GM23248 (cell line): ENCODE measurements around the gene TMEM37.

ENCODE experiments used
- EZH2 ChIP-seq: fragments of 200-600 bp; sonication (generic); IDR thresholded peaks from 2 replicates; pipeline ENCODE4 v1.6.1; 2018; ENCODE audit warnings: antibody characterized with exemption, mild to moderate bottlenecking; ENCODE audit not compliant: insufficient read depth, poor library complexity, severe bottlenecking
- EZH2phosphoT487 ChIP-seq: fragments of 200-600 bp; sonication (generic); IDR thresholded peaks from 2 replicates; pipeline ENCODE4 v1.6.1; 2018; ENCODE audit warnings: antibody characterized with exemption, moderate library complexity, mild to moderate bottlenecking, low read depth; ENCODE audit not compliant: insufficient read depth

DNA sequence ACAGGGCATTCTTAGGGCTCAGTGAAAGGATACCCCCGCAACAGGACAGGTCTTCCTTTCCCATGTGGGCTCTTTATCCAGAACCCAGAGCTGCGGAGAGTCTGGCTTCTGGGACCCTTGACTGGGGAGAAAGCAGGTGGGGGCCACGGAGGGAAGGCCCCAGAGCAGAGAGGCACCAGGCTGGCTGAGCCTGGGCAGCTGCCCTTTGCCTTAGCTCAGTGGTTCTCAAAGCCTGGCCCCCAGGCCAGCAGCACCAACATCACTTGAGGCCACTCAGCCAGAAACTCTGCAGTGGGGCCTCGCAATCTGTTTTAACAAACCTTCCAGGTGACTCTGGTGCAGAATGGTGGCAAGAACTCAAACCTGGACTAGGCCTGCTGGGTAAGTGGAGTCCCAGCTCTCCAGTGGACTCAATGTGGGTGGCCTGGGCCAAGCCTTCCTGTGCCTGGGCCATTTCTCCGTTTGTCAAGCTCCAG, 1.6 kb upstream of the TMEM37 start:
- no peak for TF ChIP-seq EZH2phosphoT487
- no peak for TF ChIP-seq EZH2
